ENCODE data around the gene LTBR. TPM values are rescaled to one million over a fixed set of nuclear protein-coding genes. Genes with fewer than 3 reads are reported as not detected.

The LTBR gene
- total and polyA plus RNA-seq, 10 of the 15 experiments (the other 5 are each of a cell fraction or from before 2014, with no cell fraction given) = 0.24 to 0.44 TPM; not detected in 8

- TF ChIP-seq KDM1A (IDR thresholded peaks at IDR 0.05; ENCODE audit: borderline replicate concordance) (no peak), E4F1 (IDR thresholded peaks at IDR 0.05; ENCODE audit: borderline replicate concordance, partially characterized antibody) (no peak), TCF3 (IDR thresholded peaks at IDR 0.05; ENCODE audit: borderline replicate concordance, insufficient read depth, low read depth, low read length) (no peak), SIN3A (IDR thresholded peaks at IDR 0.05; ENCODE audit: low read depth, low read length) (no peak), POU2F2 (IDR thresholded peaks at IDR 0.05; ENCODE audit: borderline replicate concordance, low read depth, low read length) (no peak), ATF2 (IDR thresholded peaks at IDR 0.05; ENCODE audit: low read length) (no peak)
- TF ChIP-seq, protein P1, sequence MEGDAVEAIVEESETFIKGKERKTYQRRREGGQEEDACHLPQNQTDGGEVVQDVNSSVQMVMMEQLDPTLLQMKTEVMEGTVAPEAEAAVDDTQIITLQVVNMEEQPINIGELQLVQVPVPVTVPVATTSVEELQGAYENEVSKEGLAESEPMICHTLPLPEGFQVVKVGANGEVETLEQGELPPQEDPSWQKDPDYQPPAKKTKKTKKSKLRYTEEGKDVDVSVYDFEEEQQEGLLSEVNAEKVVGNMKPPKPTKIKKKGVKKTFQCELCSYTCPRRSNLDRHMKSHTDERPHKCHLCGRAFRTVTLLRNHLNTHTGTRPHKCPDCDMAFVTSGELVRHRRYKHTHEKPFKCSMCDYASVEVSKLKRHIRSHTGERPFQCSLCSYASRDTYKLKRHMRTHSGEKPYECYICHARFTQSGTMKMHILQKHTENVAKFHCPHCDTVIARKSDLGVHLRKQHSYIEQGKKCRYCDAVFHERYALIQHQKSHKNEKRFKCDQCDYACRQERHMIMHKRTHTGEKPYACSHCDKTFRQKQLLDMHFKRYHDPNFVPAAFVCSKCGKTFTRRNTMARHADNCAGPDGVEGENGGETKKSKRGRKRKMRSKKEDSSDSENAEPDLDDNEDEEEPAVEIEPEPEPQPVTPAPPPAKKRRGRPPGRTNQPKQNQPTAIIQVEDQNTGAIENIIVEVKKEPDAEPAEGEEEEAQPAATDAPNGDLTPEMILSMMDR (IDR thresholded peaks at IDR 0.05 in 2 of 3, conservative IDR thresholded peaks at IDR 0.05 in 1 of 3; ENCODE audit: control insufficient read depth in 2 of 3, extremely low read depth in 1 of 3, insufficient read depth in 1 of 3, low read depth in 3 of 3, low read length in 3 of 3) = no peak
- TF ChIP-seq, protein P2, sequence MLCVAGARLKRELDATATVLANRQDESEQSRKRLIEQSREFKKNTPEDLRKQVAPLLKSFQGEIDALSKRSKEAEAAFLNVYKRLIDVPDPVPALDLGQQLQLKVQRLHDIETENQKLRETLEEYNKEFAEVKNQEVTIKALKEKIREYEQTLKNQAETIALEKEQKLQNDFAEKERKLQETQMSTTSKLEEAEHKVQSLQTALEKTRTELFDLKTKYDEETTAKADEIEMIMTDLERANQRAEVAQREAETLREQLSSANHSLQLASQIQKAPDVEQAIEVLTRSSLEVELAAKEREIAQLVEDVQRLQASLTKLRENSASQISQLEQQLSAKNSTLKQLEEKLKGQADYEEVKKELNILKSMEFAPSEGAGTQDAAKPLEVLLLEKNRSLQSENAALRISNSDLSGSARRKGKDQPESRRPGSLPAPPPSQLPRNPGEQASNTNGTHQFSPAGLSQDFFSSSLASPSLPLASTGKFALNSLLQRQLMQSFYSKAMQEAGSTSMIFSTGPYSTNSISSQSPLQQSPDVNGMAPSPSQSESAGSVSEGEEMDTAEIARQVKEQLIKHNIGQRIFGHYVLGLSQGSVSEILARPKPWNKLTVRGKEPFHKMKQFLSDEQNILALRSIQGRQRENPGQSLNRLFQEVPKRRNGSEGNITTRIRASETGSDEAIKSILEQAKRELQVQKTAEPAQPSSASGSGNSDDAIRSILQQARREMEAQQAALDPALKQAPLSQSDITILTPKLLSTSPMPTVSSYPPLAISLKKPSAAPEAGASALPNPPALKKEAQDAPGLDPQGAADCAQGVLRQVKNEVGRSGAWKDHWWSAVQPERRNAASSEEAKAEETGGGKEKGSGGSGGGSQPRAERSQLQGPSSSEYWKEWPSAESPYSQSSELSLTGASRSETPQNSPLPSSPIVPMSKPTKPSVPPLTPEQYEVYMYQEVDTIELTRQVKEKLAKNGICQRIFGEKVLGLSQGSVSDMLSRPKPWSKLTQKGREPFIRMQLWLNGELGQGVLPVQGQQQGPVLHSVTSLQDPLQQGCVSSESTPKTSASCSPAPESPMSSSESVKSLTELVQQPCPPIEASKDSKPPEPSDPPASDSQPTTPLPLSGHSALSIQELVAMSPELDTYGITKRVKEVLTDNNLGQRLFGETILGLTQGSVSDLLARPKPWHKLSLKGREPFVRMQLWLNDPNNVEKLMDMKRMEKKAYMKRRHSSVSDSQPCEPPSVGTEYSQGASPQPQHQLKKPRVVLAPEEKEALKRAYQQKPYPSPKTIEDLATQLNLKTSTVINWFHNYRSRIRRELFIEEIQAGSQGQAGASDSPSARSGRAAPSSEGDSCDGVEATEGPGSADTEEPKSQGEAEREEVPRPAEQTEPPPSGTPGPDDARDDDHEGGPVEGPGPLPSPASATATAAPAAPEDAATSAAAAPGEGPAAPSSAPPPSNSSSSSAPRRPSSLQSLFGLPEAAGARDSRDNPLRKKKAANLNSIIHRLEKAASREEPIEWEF (IDR thresholded peaks at IDR 0.05; ENCODE audit: insufficient replicate concordance, low read depth, low read length) = no peak
Measured at GRCh38 chr12:6378709-6379472, 5.1 kb upstream of the LTBR start (continued).

All from GM12878 (cell line).